VCaP (cell line): ENCODE results near the gene ICE1.

Source experiments
- H3K27ac ChIP-seq: fragments of 450-650 bp; 2 replicates; pipeline ENCODE4 v1.5.1; 2017
- CTCF ChIP-seq: fragments of 450-650 bp; conservative IDR thresholded peaks from 2 replicates; pipeline ENCODE4 v1.5.1; 2017; ENCODE audit warnings: mild to moderate bottlenecking, moderate library complexity

The ICE1 gene

GRCh38 chr5:5421961-5422818 is at the start of gene ICE1:
ICE1 (plus strand) TSS chr5:5422677; CDS start chr5:5422916, 239 bp downstream.
- peak within 1 kb of the TSS; percentile 96 for H3K27ac ChIP-seq
- no peak for TF ChIP-seq CTCF

GRCh38 chr5:5372930-5373329 is 49.5 kb upstream of the ICE1 start:
- H3K27ac ChIP-seq: peak overlapping the region; percentile 58
- no peak for TF ChIP-seq CTCF

- H3K27ac ChIP-seq: peak overlapping the region; percentile 58
- no peak for TF ChIP-seq CTCF
Observed at GRCh38 chr5:5373351-5373989, 49.0 kb upstream of the ICE1 start.

GRCh38 chr5:5374009-5374715 is 48.3 kb upstream of the ICE1 start:
- TF ChIP-seq CTCF: no peak
- H3K27ac ChIP-seq: no peak overlapping the region

GRCh38 chr5:5377780-5378179 is 44.7 kb upstream of the ICE1 start:
- TF ChIP-seq CTCF: no peak
- no peak overlapping the region for H3K27ac ChIP-seq

- no peak overlapping the region for H3K27ac ChIP-seq
- TF ChIP-seq CTCF: no peak
Observed at GRCh38 chr5:5378531-5378930, 43.9 kb upstream of the ICE1 start.

GRCh38 chr5:5380298-5380697 is 42.2 kb upstream of the ICE1 start:
- no peak for TF ChIP-seq CTCF
- peak overlapping the region; percentile 80 for H3K27ac ChIP-seq
